Astrocyte of the spinal cord (primary cell): ENCODE results near the gene MAN2B1.
"Not testable (repeated sequence)": the region's sequence is repeated elsewhere in the genome, so short reads cannot be mapped to it uniquely, and the experiment has no call there.

Experiments used
- DNase-seq: peaks from one replicate; pipeline ENCODE4 v3.0.0; 2011; ENCODE audit warnings: low read depth, low spot score
- H3K4me3 ChIP-seq: 2 replicates; pipeline ENCODE4 v1.5.1; 2011; ENCODE audit warnings: low read depth, mild to moderate bottlenecking, low read length, moderate library complexity
- in situ Hi-C: cut with HindIII; loops from 2 replicates; pipeline ENCODE4 v1.10.0; 2017; ENCODE audit warnings: low sequenced_read_pairs
- TF ChIP-seq, protein P1 (sequence below): IDR thresholded peaks from 2 replicates; pipeline ENCODE4 v1.5.1; 2012; ENCODE audit warnings: low read depth, mild to moderate bottlenecking, low read length, inconsistent platforms

The MAN2B1 gene

DNA sequence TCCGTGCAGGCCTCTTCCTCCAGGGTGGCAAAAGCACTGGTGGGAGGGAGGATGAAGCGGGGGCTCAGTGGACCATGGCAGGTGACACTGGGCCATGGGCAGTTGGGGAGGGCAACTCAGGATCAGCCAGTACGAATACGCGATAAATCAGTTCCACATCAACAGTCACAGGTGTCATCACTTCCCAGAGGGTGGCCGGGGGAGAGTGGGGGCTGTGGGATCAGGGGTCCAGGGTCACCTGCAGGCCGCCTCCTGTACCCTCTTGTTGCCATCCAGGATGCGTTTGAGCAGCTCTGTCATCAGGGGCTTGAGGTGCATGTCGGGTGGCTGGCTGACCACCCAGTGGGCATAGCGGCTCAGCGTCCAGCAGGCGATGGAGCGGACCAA lies 39.8 kb upstream of the MAN2B1 start:
- no peak overlapping the region for H3K4me3 ChIP-seq
- in situ Hi-C loops = no loop called here
- TF ChIP-seq, protein P1, sequence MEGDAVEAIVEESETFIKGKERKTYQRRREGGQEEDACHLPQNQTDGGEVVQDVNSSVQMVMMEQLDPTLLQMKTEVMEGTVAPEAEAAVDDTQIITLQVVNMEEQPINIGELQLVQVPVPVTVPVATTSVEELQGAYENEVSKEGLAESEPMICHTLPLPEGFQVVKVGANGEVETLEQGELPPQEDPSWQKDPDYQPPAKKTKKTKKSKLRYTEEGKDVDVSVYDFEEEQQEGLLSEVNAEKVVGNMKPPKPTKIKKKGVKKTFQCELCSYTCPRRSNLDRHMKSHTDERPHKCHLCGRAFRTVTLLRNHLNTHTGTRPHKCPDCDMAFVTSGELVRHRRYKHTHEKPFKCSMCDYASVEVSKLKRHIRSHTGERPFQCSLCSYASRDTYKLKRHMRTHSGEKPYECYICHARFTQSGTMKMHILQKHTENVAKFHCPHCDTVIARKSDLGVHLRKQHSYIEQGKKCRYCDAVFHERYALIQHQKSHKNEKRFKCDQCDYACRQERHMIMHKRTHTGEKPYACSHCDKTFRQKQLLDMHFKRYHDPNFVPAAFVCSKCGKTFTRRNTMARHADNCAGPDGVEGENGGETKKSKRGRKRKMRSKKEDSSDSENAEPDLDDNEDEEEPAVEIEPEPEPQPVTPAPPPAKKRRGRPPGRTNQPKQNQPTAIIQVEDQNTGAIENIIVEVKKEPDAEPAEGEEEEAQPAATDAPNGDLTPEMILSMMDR = no peak
- no peak for DNase-seq

DNA sequence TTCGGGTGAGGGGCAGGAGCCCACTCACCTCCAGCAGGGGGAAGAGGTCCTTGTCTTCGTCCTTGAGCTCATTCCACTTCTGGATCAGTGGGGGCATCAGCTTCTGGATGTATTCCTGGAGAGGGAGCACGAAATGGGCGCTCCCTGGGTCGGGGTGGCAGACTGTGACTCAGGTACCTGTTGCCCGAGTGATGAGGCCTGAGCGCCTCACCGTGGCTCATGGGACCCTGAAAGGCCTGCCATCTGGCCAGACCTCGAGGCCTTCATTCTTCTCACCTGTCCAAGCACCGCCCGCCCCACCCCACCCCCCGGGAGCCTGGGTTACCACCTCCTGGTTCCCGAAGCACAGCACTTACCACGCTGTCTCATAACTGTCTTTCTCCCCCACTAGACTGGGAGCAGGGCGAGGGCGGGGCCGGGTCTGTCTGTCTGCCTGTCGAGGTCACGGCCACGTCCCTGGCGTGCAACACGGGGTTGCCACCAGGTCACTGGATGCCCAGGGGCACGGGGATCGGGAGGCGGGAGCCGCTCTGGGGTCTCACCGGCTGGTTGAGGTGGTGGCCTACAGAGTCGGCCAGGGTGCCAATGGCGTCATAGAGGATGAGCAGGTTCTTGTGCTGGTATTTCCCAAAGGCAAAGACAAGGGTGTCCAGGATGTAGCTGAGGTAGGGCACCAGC lies 39.3 kb upstream of the MAN2B1 start:
- no peak for DNase-seq
- TF ChIP-seq, protein P1 = no peak
- in situ Hi-C loops = no loop called here
- H3K4me3 ChIP-seq = no peak overlapping the region

DNA sequence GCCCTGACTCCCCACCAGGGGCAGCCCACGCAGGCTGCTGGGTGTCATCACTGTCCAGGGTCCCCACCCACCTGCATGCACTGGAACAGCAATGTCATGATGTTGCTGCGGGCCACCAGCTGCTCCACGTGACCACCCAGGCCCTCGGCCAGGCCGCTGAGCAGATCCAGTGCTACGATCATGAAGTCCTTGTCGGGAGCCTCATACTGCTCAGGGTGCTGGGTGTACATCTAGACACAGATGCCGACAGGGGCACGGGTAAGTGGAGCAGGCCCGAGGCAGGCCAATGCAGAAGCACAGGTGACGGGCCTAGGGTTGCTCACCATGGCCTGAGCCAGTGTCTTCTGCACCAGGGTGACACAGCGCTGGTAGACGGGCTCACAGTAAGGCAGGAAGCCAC lies 38.6 kb upstream of the MAN2B1 start:
- no peak overlapping the region for H3K4me3 ChIP-seq
- TF ChIP-seq, protein P1 = no peak
- no peak for DNase-seq
- in situ Hi-C loops = no loop called here

DNA sequence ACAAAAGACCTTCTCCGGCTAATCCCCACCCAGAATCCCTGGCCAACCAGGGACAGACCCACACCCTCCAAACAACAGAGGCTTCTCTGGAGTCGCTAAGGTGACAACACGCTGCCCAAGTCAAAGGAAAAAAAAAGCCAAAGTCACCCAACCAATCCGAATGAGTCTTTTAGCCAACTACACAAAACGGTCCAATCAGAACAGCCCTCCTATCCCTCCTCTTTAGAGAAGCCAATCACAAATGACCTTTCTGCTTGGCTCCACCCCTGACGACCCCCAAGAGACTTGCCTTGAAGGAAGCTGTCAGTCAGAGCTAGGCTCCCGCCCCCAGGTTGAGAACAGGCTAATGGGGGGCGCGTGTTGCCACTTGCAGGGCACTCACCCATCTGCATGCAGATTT lies 36.5 kb upstream of the MAN2B1 start:
- TF ChIP-seq, protein P1 = no peak
- DNase-seq = peak; percentile 25
- no peak overlapping the region for H3K4me3 ChIP-seq
- in situ Hi-C loops = no loop called here

DNA sequence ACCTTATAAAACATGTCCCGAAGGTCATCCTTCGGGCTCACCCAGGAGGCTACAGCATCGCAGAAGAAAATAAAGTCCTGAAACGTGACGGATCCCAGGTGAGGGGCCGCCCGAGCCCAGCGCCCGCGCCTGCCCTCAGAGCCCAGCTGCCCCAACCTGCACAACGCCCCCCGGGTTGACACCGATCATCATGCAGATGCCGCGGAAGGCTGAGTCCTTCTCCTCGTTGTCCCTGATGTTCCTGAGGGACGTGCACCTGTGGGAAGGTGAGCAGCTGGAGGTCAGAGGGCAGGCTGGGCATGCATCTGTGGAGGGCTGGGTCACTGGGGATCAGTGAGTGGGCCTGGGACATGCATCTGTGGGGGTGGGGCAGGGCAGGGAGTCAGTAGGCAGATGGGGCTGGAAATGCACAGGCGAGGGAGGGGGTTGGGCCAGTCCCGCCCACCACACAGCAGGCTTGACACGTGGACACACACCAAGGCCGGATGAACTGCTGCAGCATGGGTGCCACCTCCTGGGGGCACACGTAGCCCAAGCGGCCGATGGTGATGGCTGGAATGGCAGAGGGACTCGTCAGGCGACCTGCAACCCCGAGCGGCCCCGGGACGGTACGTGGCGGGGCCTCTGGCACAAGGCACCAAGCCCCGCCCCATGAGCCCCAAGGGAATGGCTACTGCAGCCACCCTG lies 35.2 kb upstream of the MAN2B1 start:
- in situ Hi-C loops = no loop called here
- DNase-seq = no peak
- H3K4me3 ChIP-seq = no peak overlapping the region
- TF ChIP-seq, protein P1 = no peak

DNA sequence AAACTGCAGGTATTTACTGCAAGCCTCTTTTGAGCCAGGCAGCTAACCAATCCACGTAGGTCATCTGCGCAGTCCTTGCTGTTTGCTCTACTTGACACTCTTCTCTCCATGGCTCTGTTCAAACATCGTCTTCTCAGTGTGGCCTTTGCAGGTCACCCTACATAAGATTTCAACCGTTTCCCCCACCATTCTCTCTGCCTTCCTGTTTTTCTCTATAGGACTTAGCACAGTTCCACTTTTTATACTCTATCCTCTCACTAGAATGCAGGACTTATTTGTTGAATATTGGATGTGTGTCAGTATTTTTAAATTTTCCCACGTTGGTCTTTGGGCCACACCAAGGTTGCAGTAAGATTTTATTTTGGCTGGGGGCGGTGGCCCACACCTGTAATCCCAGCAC lies 31.6 kb upstream of the MAN2B1 start:
- in situ Hi-C loops = no loop called here
- H3K4me3 ChIP-seq = no peak overlapping the region
- no peak for DNase-seq
- TF ChIP-seq, protein P1 = no peak

DNA sequence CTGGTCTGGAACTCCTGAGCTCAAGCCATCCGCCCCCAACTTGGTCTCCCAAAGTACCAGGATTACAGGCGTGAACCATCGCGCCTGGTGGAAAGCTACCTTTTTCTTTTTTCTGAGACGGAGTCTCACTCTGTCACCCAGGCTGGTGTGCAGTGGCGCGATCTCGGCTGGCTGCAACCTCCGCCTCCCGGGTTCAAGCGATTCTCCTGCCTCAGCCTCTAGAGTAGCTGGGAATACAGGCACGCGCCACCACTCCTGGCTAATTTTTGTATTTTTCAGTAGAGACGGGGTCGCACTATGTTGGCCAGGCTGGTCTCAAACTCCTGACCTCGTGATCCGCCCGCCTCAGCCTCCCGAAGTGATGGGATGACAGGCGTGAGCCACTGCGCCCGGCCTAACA lies 30.9 kb upstream of the MAN2B1 start:
- in situ Hi-C loops, DNase-seq, H3K4me3 ChIP-seq: not testable (repeated sequence)
